HepG2 (cell line): ENCODE data around the gene NFATC2. TPM values are rescaled to one million over a fixed set of nuclear protein-coding genes. Genes with fewer than 3 reads are reported as not detected.

Source experiments
- DMAP1 ChIP-seq: IDR thresholded peaks from 2 replicates; pipeline ENCODE4 v1.6.1; 2016
- GTF3A ChIP-seq: sonication (generic); formaldehyde crosslinking; conservative IDR thresholded peaks from 2 replicates; pipeline ENCODE4 v1.4.0; 2020; ENCODE audit warnings: mild to moderate bottlenecking, missing genetic modification reagents
- ISX ChIP-seq: sonication (generic); formaldehyde crosslinking; conservative IDR thresholded peaks from 2 replicates; pipeline ENCODE4 v1.5.0; 2020; ENCODE audit warnings: missing genetic modification reagents
- SRSF9 ChIP-seq: fragments of 200-400 bp; formaldehyde crosslinking; IDR thresholded peaks from 2 replicates; pipeline ENCODE4 v1.6.1; 2018; ENCODE audit warnings: borderline replicate concordance, mild to moderate bottlenecking, low read depth, low read length; ENCODE audit not compliant: insufficient read depth, poor library complexity, severe bottlenecking
- ZNF260 ChIP-seq: sonication (generic); formaldehyde crosslinking; IDR thresholded peaks from 2 replicates; pipeline ENCODE4 v1.4.0; 2020; ENCODE audit warnings: missing genetic modification reagents, low read depth, mild to moderate bottlenecking, borderline replicate concordance
- ZNF558 ChIP-seq: sonication (generic); formaldehyde crosslinking; IDR thresholded peaks from 2 replicates; pipeline ENCODE4 v1.9.0; 2022; ENCODE audit warnings: mild to moderate bottlenecking, missing genetic modification reagents, borderline replicate concordance
- ZNF616 ChIP-seq: sonication (generic); formaldehyde crosslinking; IDR thresholded peaks from 2 replicates; pipeline ENCODE4 v1.5.0; 2020; ENCODE audit warnings: low read depth, mild to moderate bottlenecking, missing genetic modification reagents
- polyA plus RNA-seq, 8 experiments: library from polyadenylated mRNA; depleted of rRNA in 3 of 8; stranded (reverse) in 7 of 8; unstranded in 1 of 8; fragments of >200 nt; fragmentation: Illumina TruSeq in 4 of 8; extraction: Trizol in 4 of 8; gene quantifications; 2 replicates each; pipeline versions ENCODE4 v1.2.1 to v1.2.3, GENCODE V29; 2011 to 2016; ENCODE audit warnings: low read depth in 4 of 8, missing spikeins in 1 of 8, mixed read lengths in 1 of 8; ENCODE audit not compliant: insufficient read depth in 1 of 8
- total RNA-seq, 5 experiments: library from RNA; depleted of rRNA; stranded (reverse); fragments of >200 nt; fragmentation: Illumina TruSeq; extraction: Trizol; gene quantifications; 2 replicates each; pipeline ENCODE4 v1.2.3, GENCODE V29; 2016; ENCODE audit warnings: low read depth in 1 of 5
- TF ChIP-seq, protein P1 (sequence below): sonication (generic); formaldehyde crosslinking; IDR thresholded peaks from 2 replicates; pipeline ENCODE4 v1.4.0; 2020; ENCODE audit warnings: missing genetic modification reagents
- TF ChIP-seq, protein P2 (sequence below): sonication (generic); formaldehyde crosslinking; IDR thresholded peaks from 2 replicates; pipeline ENCODE4 v1.5.1; 2020; ENCODE audit warnings: mild to moderate bottlenecking, missing genetic modification reagents, moderate library complexity
- TF ChIP-seq, protein P3 (sequence below): IDR thresholded peaks from 2 replicates; pipeline ENCODE4 v1.6.1; 2016
- TF ChIP-seq, protein P4 (sequence below), 2 experiments: fragments of 450-650 bp in 1 of 2; sonication (generic) in 1 of 2; formaldehyde crosslinking in 1 of 2; IDR thresholded peaks; 2 replicates each; pipeline versions ENCODE4 v1.6.1 to v1.8.0; 2016 to 2022; ENCODE audit warnings: antibody characterized with exemption in 1 of 2, mild to moderate bottlenecking in 1 of 2, missing genetic modification reagents in 1 of 2

The NFATC2 gene
- total and polyA plus RNA-seq, 2 of the 13 experiments (the other 11 are each of a cell fraction or from before 2014, with no cell fraction given): 1.9 to 3.3 TPM

DNA sequence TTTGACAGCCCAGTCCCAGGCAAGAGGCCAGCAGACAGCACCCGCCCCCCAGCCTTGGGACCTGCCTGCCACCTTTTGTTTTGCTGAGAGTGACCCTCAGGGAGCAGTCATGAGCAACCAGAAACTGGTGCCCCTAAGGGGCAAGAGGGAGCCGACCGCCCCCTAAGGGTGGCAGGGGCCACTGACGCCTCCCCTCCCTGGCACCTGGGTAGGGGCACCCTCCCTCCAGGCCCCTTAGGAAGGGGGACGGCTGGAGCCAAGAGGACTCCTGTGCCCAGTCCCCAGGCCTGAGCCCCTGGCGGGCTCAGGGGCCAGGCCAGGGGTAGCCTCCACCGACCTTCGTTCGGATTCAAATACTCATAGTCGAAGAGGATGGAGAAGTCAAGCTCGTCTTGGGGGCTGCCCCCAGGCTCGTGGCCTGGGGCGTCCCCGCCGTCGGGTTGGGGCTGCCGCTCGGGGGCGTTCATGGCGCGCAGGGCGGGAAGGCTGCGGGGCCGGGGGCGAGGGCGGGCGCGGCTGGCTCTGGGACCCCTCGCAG lies 417 bp downstream of the NFATC2 start (continued):
- TF ChIP-seq, protein P1, sequence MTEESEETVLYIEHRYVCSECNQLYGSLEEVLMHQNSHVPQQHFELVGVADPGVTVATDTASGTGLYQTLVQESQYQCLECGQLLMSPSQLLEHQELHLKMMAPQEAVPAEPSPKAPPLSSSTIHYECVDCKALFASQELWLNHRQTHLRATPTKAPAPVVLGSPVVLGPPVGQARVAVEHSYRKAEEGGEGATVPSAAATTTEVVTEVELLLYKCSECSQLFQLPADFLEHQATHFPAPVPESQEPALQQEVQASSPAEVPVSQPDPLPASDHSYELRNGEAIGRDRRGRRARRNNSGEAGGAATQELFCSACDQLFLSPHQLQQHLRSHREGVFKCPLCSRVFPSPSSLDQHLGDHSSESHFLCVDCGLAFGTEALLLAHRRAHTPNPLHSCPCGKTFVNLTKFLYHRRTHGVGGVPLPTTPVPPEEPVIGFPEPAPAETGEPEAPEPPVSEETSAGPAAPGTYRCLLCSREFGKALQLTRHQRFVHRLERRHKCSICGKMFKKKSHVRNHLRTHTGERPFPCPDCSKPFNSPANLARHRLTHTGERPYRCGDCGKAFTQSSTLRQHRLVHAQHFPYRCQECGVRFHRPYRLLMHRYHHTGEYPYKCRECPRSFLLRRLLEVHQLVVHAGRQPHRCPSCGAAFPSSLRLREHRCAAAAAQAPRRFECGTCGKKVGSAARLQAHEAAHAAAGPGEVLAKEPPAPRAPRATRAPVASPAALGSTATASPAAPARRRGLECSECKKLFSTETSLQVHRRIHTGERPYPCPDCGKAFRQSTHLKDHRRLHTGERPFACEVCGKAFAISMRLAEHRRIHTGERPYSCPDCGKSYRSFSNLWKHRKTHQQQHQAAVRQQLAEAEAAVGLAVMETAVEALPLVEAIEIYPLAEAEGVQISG: 0 out of 2 replicates have a peak, but pooled peaks have one; percentile 6
- TF ChIP-seq SRSF9 (no peak), ISX (CRISPR knock-in tag) (no peak), ZNF260 (0 out of 2 replicates have a peak, but pooled peaks have one; percentile 84), ZNF558 (CRISPR knock-in tag) (peak; percentile 60; the same call in 1 of the 2 replicates), ZNF616 (CRISPR knock-in tag) (peak; percentile 53; the same call in 1 of the 2 replicates), GTF3A (no peak), DMAP1 (CRISPR knock-in tag) (no peak; the same call in none of the 2 replicates)
- TF ChIP-seq, protein P2, sequence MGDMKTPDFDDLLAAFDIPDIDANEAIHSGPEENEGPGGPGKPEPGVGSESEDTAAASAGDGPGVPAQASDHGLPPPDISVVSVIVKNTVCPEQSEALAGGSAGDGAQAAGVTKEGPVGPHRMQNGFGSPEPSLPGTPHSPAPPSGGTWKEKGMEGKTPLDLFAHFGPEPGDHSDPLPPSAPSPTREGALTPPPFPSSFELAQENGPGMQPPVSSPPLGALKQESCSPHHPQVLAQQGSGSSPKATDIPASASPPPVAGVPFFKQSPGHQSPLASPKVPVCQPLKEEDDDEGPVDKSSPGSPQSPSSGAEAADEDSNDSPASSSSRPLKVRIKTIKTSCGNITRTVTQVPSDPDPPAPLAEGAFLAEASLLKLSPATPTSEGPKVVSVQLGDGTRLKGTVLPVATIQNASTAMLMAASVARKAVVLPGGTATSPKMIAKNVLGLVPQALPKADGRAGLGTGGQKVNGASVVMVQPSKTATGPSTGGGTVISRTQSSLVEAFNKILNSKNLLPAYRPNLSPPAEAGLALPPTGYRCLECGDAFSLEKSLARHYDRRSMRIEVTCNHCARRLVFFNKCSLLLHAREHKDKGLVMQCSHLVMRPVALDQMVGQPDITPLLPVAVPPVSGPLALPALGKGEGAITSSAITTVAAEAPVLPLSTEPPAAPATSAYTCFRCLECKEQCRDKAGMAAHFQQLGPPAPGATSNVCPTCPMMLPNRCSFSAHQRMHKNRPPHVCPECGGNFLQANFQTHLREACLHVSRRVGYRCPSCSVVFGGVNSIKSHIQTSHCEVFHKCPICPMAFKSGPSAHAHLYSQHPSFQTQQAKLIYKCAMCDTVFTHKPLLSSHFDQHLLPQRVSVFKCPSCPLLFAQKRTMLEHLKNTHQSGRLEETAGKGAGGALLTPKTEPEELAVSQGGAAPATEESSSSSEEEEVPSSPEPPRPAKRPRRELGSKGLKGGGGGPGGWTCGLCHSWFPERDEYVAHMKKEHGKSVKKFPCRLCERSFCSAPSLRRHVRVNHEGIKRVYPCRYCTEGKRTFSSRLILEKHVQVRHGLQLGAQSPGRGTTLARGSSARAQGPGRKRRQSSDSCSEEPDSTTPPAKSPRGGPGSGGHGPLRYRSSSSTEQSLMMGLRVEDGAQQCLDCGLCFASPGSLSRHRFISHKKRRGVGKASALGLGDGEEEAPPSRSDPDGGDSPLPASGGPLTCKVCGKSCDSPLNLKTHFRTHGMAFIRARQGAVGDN (CRISPR knock-in tag): peak; percentile 41; the same call in 1 of the 2 replicates
- TF ChIP-seq, protein P3, sequence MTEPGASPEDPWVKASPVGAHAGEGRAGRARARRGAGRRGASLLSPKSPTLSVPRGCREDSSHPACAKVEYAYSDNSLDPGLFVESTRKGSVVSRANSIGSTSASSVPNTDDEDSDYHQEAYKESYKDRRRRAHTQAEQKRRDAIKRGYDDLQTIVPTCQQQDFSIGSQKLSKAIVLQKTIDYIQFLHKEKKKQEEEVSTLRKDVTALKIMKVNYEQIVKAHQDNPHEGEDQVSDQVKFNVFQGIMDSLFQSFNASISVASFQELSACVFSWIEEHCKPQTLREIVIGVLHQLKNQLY (CRISPR knock-in tag): 0 out of 2 replicates have a peak, but pooled peaks have one; percentile 32
- TF ChIP-seq, protein P4, sequence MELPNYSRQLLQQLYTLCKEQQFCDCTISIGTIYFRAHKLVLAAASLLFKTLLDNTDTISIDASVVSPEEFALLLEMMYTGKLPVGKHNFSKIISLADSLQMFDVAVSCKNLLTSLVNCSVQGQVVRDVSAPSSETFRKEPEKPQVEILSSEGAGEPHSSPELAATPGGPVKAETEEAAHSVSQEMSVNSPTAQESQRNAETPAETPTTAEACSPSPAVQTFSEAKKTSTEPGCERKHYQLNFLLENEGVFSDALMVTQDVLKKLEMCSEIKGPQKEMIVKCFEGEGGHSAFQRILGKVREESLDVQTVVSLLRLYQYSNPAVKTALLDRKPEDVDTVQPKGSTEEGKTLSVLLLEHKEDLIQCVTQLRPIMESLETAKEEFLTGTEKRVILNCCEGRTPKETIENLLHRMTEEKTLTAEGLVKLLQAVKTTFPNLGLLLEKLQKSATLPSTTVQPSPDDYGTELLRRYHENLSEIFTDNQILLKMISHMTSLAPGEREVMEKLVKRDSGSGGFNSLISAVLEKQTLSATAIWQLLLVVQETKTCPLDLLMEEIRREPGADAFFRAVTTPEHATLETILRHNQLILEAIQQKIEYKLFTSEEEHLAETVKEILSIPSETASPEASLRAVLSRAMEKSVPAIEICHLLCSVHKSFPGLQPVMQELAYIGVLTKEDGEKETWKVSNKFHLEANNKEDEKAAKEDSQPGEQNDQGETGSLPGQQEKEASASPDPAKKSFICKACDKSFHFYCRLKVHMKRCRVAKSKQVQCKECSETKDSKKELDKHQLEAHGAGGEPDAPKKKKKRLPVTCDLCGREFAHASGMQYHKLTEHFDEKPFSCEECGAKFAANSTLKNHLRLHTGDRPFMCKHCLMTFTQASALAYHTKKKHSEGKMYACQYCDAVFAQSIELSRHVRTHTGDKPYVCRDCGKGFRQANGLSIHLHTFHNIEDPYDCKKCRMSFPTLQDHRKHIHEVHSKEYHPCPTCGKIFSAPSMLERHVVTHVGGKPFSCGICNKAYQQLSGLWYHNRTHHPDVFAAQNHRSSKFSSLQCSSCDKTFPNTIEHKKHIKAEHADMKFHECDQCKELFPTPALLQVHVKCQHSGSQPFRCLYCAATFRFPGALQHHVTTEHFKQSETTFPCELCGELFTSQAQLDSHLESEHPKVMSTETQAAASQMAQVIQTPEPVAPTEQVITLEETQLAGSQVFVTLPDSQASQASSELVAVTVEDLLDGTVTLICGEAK (IDR thresholded peaks at IDR 0.05): no peak
- TF ChIP-seq, protein P4 (CRISPR knock-in tag; IDR thresholded peaks at IDR 0.05): 0 out of 2 replicates have a peak, but pooled peaks have one; percentile 12
